ENCODE measurements around the gene MAPK6. TPM values are rescaled to one million over a fixed set of nuclear protein-coding genes. Genes with fewer than 3 reads are reported as not detected.
"Not testable (repeated sequence)": the region's sequence is repeated elsewhere in the genome, so short reads cannot be mapped to it uniquely, and the experiment has no call there.

The MAPK6 gene
- total and polyA plus RNA-seq, 2 donors (not counting 1 experiment from before 2014, with no cell fraction given), result 3.2 to 17.9 TPM

GRCh38 chr15:52052066-52052935 lies 33.3 kb downstream of the MAPK6 start:
- Histone ChIP-seq H4K20me1 (ENCODE audit: control insufficient read depth, insufficient read depth, low read length, poor library complexity, severe bottlenecking) (no peaks in the 10 kb centered on the region), H2AFZ (ENCODE audit: insufficient read depth, low read depth, low read length, poor library complexity, severe bottlenecking) (no peak overlapping the region), H3K79me2 (ENCODE audit: control insufficient read depth, insufficient read depth, low read length) (peaks cover 21% of the 10 kb centered on the region), H3K9ac (ENCODE audit: low read length) (no peak overlapping the region), H3K36me3 (replicated peaks in 1 of 2; ENCODE audit: control extremely low read depth in 1 of 2, control insufficient read depth in 1 of 2, extremely low read depth in 1 of 2, insufficient read depth in 2 of 2, low read length in 1 of 2) (peaks cover 2 to 27% of the 10 kb centered on the region in 2 experiments), H3K4me3 (ENCODE audit: control extremely low read depth in 1 of 5, extremely low read depth in 1 of 5, insufficient read depth in 1 of 5, low read depth in 2 of 5, low read length in 4 of 5) (no peak overlapping the region), H3K9me3 (ENCODE audit: control extremely low read depth in 1 of 3, control insufficient read depth in 2 of 3, insufficient read depth in 1 of 3, low read length in 2 of 3) (no peaks in the 10 kb centered on the region), H3K27ac (ENCODE audit: low read length in 2 of 2) (no peak overlapping the region), H3K27me3 (replicated peaks in 1 of 4; ENCODE audit: control extremely low read depth in 1 of 4, control insufficient read depth in 3 of 4, insufficient read depth in 4 of 4, low read length in 3 of 4) (no peaks in the 10 kb centered on the region), H3K4me1 (ENCODE audit: control insufficient read depth in 2 of 2, insufficient read depth in 2 of 2, low read length in 2 of 2) (no peaks in the 10 kb centered on the region), H3K4me2 (replicated peaks; ENCODE audit: low read depth, low read length, poor library complexity, severe bottlenecking) (no peak overlapping the region)
- intact Hi-C loops (cut with micrococcal nuclease), result no loop called here
- no peak for TF ChIP-seq CTCF (IDR thresholded peaks at IDR 0.05)
- TF ChIP-seq EZH2 (IDR thresholded peaks at IDR 0.05; ENCODE audit: borderline replicate concordance, insufficient read depth, low read depth, low read length, poor library complexity, severe bottlenecking), result no peak
- no peaks in the 10 kb centered on the region for H3K9me3 Mint-ChIP-seq (ENCODE audit: insufficient read depth)
- ATAC-seq (ENCODE audit: low read depth) (no peak), DNase-seq (no peak)
- H3K27me3 Mint-ChIP-seq, result no peaks in the 10 kb centered on the region
- ChIA-PET POLR2A (interaction anchor here (0.7 kb wide), 1 partner anchor 613 kb away, joined by 4 read pairs; no protein-coding TSS in a partner anchor), CTCF (interaction anchor here (0.8 kb wide), 1 partner anchor 27 kb away, joined by 3 read pairs; no protein-coding TSS in a partner anchor)
- H3K4me1 Mint-ChIP-seq, result peaks cover 1% of the 10 kb centered on the region
- H3K4me3 Mint-ChIP-seq, result no peak overlapping the region
- no peak overlapping the region for H3K27ac Mint-ChIP-seq
- 100% methylated on average over 1 of the region's 4 CpGs for WGBS (ENCODE audit: insufficient coverage)

- DNase-seq (no peak), ATAC-seq (ENCODE audit: low read depth) (no peak)
- no peaks in the 10 kb centered on the region for H3K27me3 Mint-ChIP-seq
- POLR2A ChIA-PET, result interaction anchor here (0.7 kb wide), 1 partner anchor 31 kb away, joined by 3 read pairs; no protein-coding TSS in a partner anchor
- Histone ChIP-seq H3K9me3 (ENCODE audit: control extremely low read depth in 1 of 3, control insufficient read depth in 2 of 3, insufficient read depth in 1 of 3, low read length in 2 of 3) (no peaks in the 10 kb centered on the region), H3K4me1 (ENCODE audit: control insufficient read depth in 2 of 2, insufficient read depth in 2 of 2, low read length in 2 of 2) (no peaks in the 10 kb centered on the region), H3K79me2 (ENCODE audit: control insufficient read depth, insufficient read depth, low read length) (peaks cover 5% of the 10 kb centered on the region), H3K27me3 (replicated peaks in 1 of 4; ENCODE audit: control extremely low read depth in 1 of 4, control insufficient read depth in 3 of 4, insufficient read depth in 4 of 4, low read length in 3 of 4) (no peaks in the 10 kb centered on the region), H3K36me3 (replicated peaks in 1 of 2; ENCODE audit: control extremely low read depth in 1 of 2, control insufficient read depth in 1 of 2, extremely low read depth in 1 of 2, insufficient read depth in 2 of 2, low read length in 1 of 2) (peaks cover 2 to 33% of the 10 kb centered on the region in 2 experiments), H3K4me3 (ENCODE audit: control extremely low read depth in 1 of 5, extremely low read depth in 1 of 5, insufficient read depth in 1 of 5, low read depth in 2 of 5, low read length in 4 of 5) (no peak overlapping the region), H3K9ac (ENCODE audit: low read length) (no peak overlapping the region), H4K20me1 (ENCODE audit: control insufficient read depth, insufficient read depth, low read length, poor library complexity, severe bottlenecking) (no peaks in the 10 kb centered on the region), H3K4me2 (replicated peaks; ENCODE audit: low read depth, low read length, poor library complexity, severe bottlenecking) (no peak overlapping the region), H3K27ac (ENCODE audit: low read length in 2 of 2) (no peak overlapping the region), H2AFZ (ENCODE audit: insufficient read depth, low read depth, low read length, poor library complexity, severe bottlenecking) (no peak overlapping the region)
- H3K4me3 Mint-ChIP-seq, result no peak overlapping the region
- TF ChIP-seq EZH2 (IDR thresholded peaks at IDR 0.05; ENCODE audit: borderline replicate concordance, insufficient read depth, low read depth, low read length, poor library complexity, severe bottlenecking) (no peak), CTCF (IDR thresholded peaks at IDR 0.05) (no peak)
- no peak overlapping the region for H3K27ac Mint-ChIP-seq
- no peaks in the 10 kb centered on the region for H3K9me3 Mint-ChIP-seq (ENCODE audit: insufficient read depth)
- CTCF ChIA-PET, result no interaction called here
- intact Hi-C loops (cut with micrococcal nuclease), result no loop called here
- no CpG with 5 or more reads among the region's 4 CpGs for WGBS (ENCODE audit: insufficient coverage)
- peaks cover 1% of the 10 kb centered on the region for H3K4me1 Mint-ChIP-seq
Observed at GRCh38 chr15:52054381-52054780, 35.4 kb downstream of the MAPK6 start.

- POLR2A ChIA-PET; H3K4me1 ChIP-seq (ENCODE audit: control insufficient read depth in 2 of 2, insufficient read depth in 2 of 2, low read length in 2 of 2); H3K9ac ChIP-seq (ENCODE audit: low read length); H3K9me3 ChIP-seq (ENCODE audit: control extremely low read depth in 1 of 3, control insufficient read depth in 2 of 3, insufficient read depth in 1 of 3, low read length in 2 of 3); H3K27me3 Mint-ChIP-seq; H3K27ac ChIP-seq (ENCODE audit: low read length in 2 of 2); intact Hi-C loops (cut with micrococcal nuclease); DNase-seq; H3K27me3 ChIP-seq (replicated peaks in 1 of 4; ENCODE audit: control extremely low read depth in 1 of 4, control insufficient read depth in 3 of 4, insufficient read depth in 4 of 4, low read length in 3 of 4); H3K9me3 Mint-ChIP-seq (ENCODE audit: insufficient read depth); H3K79me2 ChIP-seq (ENCODE audit: control insufficient read depth, insufficient read depth, low read length); ATAC-seq (ENCODE audit: low read depth); CTCF ChIA-PET; H3K4me3 Mint-ChIP-seq; H3K4me3 ChIP-seq (ENCODE audit: control extremely low read depth in 1 of 5, extremely low read depth in 1 of 5, insufficient read depth in 1 of 5, low read depth in 2 of 5, low read length in 4 of 5); H3K4me1 Mint-ChIP-seq; H3K27ac Mint-ChIP-seq; H3K4me2 ChIP-seq (replicated peaks; ENCODE audit: low read depth, low read length, poor library complexity, severe bottlenecking); H4K20me1 ChIP-seq (ENCODE audit: control insufficient read depth, insufficient read depth, low read length, poor library complexity, severe bottlenecking); H2AFZ ChIP-seq (ENCODE audit: insufficient read depth, low read depth, low read length, poor library complexity, severe bottlenecking): not testable (repeated sequence)
- H3K36me3 ChIP-seq (replicated peaks in 1 of 2; ENCODE audit: control extremely low read depth in 1 of 2, control insufficient read depth in 1 of 2, extremely low read depth in 1 of 2, insufficient read depth in 2 of 2, low read length in 1 of 2), result peaks cover 2 to 37% of the 10 kb centered on the region in 2 experiments
- 97% methylated on average over 7 of the region's 7 CpGs for WGBS (ENCODE audit: insufficient coverage)
Observed at GRCh38 chr15:52054858-52055257, 35.8 kb downstream of the MAPK6 start.
